Measurements from ENCODE around the gene TXNL4A. TPM values are rescaled to one million over a fixed set of nuclear protein-coding genes. Genes with fewer than 3 reads are reported as not detected.

TXNL4A gene
- total RNA-seq, 1 donor from 2014 or later = 126 TPM

DNA sequence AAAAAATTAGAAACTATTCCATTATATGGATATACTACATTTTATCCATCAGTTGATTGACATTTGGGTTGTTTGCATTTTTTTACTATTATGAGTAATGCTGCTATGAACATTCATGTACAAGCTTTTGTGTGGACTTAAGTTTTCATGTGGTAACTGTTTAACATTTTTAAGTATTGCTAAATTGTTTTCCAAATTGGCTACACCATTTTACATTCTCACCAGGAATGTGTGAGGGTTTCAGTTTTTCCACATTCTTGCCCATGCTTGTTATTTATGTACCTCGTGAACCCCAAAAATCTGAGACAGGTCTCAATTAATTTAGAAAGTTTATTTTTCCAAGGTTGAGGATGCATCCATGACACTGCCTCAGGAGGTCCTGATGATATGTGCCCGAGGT is 3.1 kb upstream of the TXNL4A start:
- DNase-seq (ENCODE audit: extremely low spot score, unreplicated experiment) = no peak
- Mint-ChIP-seq H3K9me3 (ENCODE audit: unreplicated experiment) (no peaks in the 10 kb centered on the region), H3K27me3 (ENCODE audit: unreplicated experiment) (no peaks in the 10 kb centered on the region)

DNA sequence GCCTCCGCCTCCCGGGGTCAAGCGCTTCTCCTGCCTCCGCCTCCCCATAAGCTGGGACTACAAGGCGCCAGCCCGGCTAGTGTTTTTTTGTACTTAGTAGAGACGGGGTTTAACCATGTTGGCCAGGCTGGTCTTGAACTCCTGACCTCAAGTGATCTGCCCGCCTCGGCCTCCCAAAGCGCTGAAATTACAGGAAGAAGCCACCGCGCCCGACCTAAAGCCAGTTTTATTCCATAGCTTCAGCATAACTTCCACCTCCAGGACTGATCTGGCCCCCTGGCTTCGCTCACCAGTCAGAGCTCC is 783 bp upstream of the TXNL4A start:
- no peak for DNase-seq (ENCODE audit: extremely low spot score, unreplicated experiment)
- peaks cover 28% of the 10 kb centered on the region for H3K4me1 Mint-ChIP-seq (ENCODE audit: unreplicated experiment)
- H3K27ac Mint-ChIP-seq (ENCODE audit: unreplicated experiment) = peak overlapping the region; percentile 98
- TF ChIP-seq, protein P1, sequence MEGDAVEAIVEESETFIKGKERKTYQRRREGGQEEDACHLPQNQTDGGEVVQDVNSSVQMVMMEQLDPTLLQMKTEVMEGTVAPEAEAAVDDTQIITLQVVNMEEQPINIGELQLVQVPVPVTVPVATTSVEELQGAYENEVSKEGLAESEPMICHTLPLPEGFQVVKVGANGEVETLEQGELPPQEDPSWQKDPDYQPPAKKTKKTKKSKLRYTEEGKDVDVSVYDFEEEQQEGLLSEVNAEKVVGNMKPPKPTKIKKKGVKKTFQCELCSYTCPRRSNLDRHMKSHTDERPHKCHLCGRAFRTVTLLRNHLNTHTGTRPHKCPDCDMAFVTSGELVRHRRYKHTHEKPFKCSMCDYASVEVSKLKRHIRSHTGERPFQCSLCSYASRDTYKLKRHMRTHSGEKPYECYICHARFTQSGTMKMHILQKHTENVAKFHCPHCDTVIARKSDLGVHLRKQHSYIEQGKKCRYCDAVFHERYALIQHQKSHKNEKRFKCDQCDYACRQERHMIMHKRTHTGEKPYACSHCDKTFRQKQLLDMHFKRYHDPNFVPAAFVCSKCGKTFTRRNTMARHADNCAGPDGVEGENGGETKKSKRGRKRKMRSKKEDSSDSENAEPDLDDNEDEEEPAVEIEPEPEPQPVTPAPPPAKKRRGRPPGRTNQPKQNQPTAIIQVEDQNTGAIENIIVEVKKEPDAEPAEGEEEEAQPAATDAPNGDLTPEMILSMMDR (IDR thresholded peaks at IDR 0.05) = no peak
- no peaks in the 10 kb centered on the region for H3K9me3 Mint-ChIP-seq (ENCODE audit: unreplicated experiment)
- no peaks in the 10 kb centered on the region for H3K27me3 Mint-ChIP-seq (ENCODE audit: unreplicated experiment)
- H3K4me3 Mint-ChIP-seq (ENCODE audit: unreplicated experiment) = peak overlapping the region; percentile 91
- peaks cover 12% of the 10 kb centered on the region for H3K36me3 Mint-ChIP-seq (ENCODE audit: unreplicated experiment)

More for the DNA sequence above, 3.1 kb upstream of the TXNL4A start:
- TF ChIP-seq, protein P1 (IDR thresholded peaks at IDR 0.05) = no peak
- peaks cover 16% of the 10 kb centered on the region for H3K4me1 Mint-ChIP-seq (ENCODE audit: unreplicated experiment)
- H3K4me3 Mint-ChIP-seq (ENCODE audit: unreplicated experiment) = no peak overlapping the region
- no peak overlapping the region for H3K27ac Mint-ChIP-seq (ENCODE audit: unreplicated experiment)
- H3K36me3 Mint-ChIP-seq (ENCODE audit: unreplicated experiment) = no peaks in the 10 kb centered on the region

DNA sequence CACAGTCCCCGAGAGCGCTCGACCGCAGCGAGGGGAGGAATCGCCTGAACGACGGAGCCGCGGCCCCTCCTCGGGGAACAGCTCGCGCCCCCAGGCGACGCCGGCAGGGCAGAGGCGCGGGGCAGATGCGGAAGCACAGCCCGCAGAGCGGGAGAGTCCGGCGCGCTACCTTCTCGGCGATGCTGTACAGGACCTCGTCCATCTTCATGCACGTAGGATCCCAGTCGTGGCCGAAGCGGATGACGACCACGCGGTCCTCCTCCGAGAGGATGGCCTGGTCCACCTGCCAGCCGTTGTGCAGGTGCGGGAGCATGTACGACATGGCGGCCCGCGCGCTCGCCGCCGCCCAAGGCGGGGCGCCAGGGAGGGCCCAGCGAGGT is 302 bp downstream of the TXNL4A start:
- Mint-ChIP-seq H3K36me3 (ENCODE audit: unreplicated experiment) (peaks cover 17% of the 10 kb centered on the region), H3K4me1 (ENCODE audit: unreplicated experiment) (peaks cover 28% of the 10 kb centered on the region), H3K4me3 (ENCODE audit: unreplicated experiment) (peak overlapping the region; percentile 91), H3K27ac (ENCODE audit: unreplicated experiment) (peak overlapping the region; percentile 80), H3K9me3 (ENCODE audit: unreplicated experiment) (no peaks in the 10 kb centered on the region), H3K27me3 (ENCODE audit: unreplicated experiment) (no peaks in the 10 kb centered on the region)
- TF ChIP-seq, protein P1 (IDR thresholded peaks at IDR 0.05) = peak; percentile 19
- DNase-seq (ENCODE audit: extremely low spot score, unreplicated experiment) = no peak

DNA sequence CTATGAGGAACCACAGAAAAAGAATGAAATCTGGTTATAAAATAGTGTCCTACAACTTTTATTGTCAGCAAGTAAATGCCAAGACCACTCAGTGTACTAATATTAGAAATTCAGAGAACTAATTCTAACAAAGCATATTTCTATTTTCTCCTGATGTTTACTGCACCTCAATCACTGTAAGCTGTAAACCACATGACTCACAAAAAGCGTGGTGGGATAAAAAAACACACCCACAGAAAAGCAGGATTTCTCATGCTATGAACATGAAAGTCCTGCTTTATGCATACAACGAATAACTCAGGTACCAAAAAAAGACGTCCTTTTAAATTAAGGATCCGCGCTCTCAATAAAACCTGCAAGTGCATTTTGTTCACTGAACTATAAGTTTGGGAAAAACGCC is 797 bp downstream of the TXNL4A start:
- DNase-seq (ENCODE audit: extremely low spot score, unreplicated experiment) = no peak
- H3K4me3 Mint-ChIP-seq (ENCODE audit: unreplicated experiment) = peak overlapping the region; percentile 91
- H3K27me3 Mint-ChIP-seq (ENCODE audit: unreplicated experiment) = no peaks in the 10 kb centered on the region
- TF ChIP-seq, protein P1 (IDR thresholded peaks at IDR 0.05) = no peak
- H3K36me3 Mint-ChIP-seq (ENCODE audit: unreplicated experiment) = peaks cover 17% of the 10 kb centered on the region
- peaks cover 28% of the 10 kb centered on the region for H3K4me1 Mint-ChIP-seq (ENCODE audit: unreplicated experiment)
- peak overlapping the region; percentile 80 for H3K27ac Mint-ChIP-seq (ENCODE audit: unreplicated experiment)
- H3K9me3 Mint-ChIP-seq (ENCODE audit: unreplicated experiment) = no peaks in the 10 kb centered on the region

DNA sequence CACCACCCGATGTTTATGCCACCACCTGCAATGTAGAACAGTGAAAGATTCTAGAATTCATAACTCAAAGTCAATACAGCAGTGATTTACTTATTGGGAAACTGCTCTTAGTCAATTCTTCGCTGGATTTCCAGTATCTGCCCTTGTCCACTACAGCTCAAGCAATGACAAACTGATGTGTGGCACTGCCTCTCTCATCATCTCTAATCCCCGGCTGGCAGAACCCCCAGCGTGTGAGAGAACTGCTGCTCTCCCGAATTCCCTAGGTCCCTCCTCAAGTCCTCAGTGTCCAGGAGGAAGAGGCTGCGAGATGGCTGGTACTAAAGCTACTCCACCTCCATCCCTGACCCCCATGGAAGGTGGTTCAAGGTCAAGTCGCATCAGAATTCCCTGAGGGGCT is 1.6 kb downstream of the TXNL4A start:
- Mint-ChIP-seq H3K4me1 (ENCODE audit: unreplicated experiment) (peaks cover 32% of the 10 kb centered on the region), H3K36me3 (ENCODE audit: unreplicated experiment) (peaks cover 21% of the 10 kb centered on the region), H3K27ac (ENCODE audit: unreplicated experiment) (peak overlapping the region; percentile 80), H3K4me3 (ENCODE audit: unreplicated experiment) (peak overlapping the region; percentile 91), H3K27me3 (ENCODE audit: unreplicated experiment) (no peaks in the 10 kb centered on the region), H3K9me3 (ENCODE audit: unreplicated experiment) (no peaks in the 10 kb centered on the region)
- no peak for DNase-seq (ENCODE audit: extremely low spot score, unreplicated experiment)
- TF ChIP-seq, protein P1 (IDR thresholded peaks at IDR 0.05) = no peak

Measured in osteocyte (in vitro differentiated cells).